ENCODE measurements around the gene DLG2. TPM values are rescaled to one million over a fixed set of nuclear protein-coding genes. Genes with fewer than 3 reads are reported as not detected.

The DLG2 gene
- total and polyA plus RNA-seq, 9 donors = 2.5 to 20.7 (median 12.0) TPM

DNA sequence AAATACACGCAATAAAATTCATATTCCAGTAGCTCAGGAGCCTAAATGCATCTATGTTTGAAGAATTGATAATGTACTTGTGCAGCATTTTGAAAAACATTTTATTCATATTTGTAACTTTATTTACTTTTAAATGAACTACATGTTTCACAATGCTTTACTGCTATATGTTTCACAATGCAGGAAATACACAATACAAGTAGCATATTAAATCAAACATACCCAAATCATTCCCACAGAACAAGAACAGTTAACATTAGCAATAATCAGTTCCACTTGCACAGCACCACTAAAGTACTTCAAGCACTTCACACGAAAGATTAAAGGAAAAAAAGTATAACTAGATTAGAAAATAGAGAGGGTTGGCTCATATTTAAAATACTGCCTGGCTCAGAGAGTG, 1997.4 kb downstream of the DLG2 start:
- 37 to 65% (median 45%) methylated on average over 2 of the region's 2 CpGs for WGBS, 3 donors
- Histone ChIP-seq H3K27ac (no peak overlapping the region), H3K9me3 (no peaks in the 10 kb centered on the region), H3K4me3 (no peak overlapping the region), H3K4me1 (ENCODE audit: insufficient read depth) (no peaks in the 10 kb centered on the region), H3K27me3 (no peaks in the 10 kb centered on the region), H3K36me3 (no peaks in the 10 kb centered on the region)
- TF ChIP-seq EP300 (IDR thresholded peaks at IDR 0.05) (no peak), POLR2A (IDR thresholded peaks at IDR 0.05) (no peak)
- TF ChIP-seq, protein P1, sequence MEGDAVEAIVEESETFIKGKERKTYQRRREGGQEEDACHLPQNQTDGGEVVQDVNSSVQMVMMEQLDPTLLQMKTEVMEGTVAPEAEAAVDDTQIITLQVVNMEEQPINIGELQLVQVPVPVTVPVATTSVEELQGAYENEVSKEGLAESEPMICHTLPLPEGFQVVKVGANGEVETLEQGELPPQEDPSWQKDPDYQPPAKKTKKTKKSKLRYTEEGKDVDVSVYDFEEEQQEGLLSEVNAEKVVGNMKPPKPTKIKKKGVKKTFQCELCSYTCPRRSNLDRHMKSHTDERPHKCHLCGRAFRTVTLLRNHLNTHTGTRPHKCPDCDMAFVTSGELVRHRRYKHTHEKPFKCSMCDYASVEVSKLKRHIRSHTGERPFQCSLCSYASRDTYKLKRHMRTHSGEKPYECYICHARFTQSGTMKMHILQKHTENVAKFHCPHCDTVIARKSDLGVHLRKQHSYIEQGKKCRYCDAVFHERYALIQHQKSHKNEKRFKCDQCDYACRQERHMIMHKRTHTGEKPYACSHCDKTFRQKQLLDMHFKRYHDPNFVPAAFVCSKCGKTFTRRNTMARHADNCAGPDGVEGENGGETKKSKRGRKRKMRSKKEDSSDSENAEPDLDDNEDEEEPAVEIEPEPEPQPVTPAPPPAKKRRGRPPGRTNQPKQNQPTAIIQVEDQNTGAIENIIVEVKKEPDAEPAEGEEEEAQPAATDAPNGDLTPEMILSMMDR (IDR thresholded peaks at IDR 0.05) = no peak
- intact Hi-C loops (cut with DNase I) = no loop called here
- no peak for DNase-seq

DNA sequence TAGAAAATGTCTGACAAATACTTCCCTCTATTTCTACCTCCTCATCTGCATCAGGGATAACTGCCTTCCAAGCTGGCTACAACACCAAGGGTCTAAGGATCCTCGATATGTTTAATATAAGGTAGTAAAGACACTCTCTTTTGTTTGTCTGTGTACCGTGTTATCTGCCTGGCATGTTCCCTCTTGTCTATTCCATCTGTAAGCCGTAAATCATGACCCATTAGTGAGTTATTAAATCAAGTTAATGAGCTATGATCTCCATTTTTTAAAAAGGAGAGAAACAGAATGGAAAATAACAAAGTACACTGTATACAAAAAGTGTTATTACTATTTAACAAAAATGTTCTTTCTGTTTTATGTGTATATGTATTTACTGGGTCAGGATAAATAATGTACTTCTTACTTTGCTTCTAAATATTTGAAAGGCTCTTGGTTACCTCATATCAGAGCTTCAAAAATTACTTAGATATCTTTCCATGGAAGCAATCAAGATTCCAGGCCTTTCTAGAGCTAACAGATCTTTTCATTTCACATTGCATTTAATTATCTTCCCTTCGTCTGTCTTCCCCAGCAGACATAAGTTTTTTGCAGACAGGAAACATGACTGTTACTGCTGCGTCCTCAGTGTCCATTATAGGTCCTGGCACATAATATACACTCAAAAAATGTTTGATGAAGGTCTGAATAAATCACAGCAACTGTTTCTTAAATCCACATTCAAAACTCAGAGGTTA, 1998.4 kb downstream of the DLG2 start:
- Histone ChIP-seq H3K4me1 (ENCODE audit: insufficient read depth) (no peaks in the 10 kb centered on the region), H3K9me3 (no peaks in the 10 kb centered on the region), H3K27me3 (no peaks in the 10 kb centered on the region), H3K36me3 (no peaks in the 10 kb centered on the region), H3K27ac (no peak overlapping the region), H3K4me3 (no peak overlapping the region)
- no peak for DNase-seq
- WGBS, 3 donors = 70 to 81% (median 81%) methylated on average over 5 of the region's 5 CpGs
- TF ChIP-seq, protein P1 (IDR thresholded peaks at IDR 0.05) = no peak
- TF ChIP-seq POLR2A (IDR thresholded peaks at IDR 0.05) = no peak
- TF ChIP-seq EP300 (IDR thresholded peaks at IDR 0.05) = no peak
- intact Hi-C loops (cut with DNase I) = no loop called here

DNA sequence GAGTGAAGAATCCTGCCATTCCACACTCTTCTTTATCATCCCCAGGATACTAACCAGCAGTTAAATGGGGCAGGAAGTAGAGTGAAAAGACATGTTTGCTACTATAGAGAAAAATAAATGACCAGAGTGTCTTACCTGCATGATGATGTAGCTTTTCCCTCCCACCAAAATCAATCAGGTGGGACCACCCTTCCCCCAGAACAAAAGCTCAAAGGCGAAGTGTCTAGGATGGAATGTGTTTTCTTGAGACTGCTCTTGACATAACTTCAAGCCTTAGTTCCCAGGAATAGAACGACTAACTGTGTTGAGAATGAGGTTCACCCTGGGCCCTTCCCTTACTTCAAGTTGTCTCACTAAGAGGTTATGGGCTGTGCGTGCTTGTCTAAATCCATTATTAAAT, 2001.8 kb downstream of the DLG2 start:
- no peak overlapping the region for H3K4me3 ChIP-seq
- 92 to 97% (median 96%) methylated on average over 3 of the region's 3 CpGs for WGBS, 3 donors
- no peaks in the 10 kb centered on the region for H3K27me3 ChIP-seq
- H3K9me3 ChIP-seq = no peaks in the 10 kb centered on the region
- no peaks in the 10 kb centered on the region for H3K36me3 ChIP-seq
- intact Hi-C loops (cut with DNase I) = no loop called here
- TF ChIP-seq, protein P1 (IDR thresholded peaks at IDR 0.05) = no peak
- TF ChIP-seq POLR2A (IDR thresholded peaks at IDR 0.05) (no peak), EP300 (IDR thresholded peaks at IDR 0.05) (no peak)
- no peak overlapping the region for H3K27ac ChIP-seq
- H3K4me1 ChIP-seq (ENCODE audit: insufficient read depth) = no peaks in the 10 kb centered on the region
- DNase-seq = no peak

DNA sequence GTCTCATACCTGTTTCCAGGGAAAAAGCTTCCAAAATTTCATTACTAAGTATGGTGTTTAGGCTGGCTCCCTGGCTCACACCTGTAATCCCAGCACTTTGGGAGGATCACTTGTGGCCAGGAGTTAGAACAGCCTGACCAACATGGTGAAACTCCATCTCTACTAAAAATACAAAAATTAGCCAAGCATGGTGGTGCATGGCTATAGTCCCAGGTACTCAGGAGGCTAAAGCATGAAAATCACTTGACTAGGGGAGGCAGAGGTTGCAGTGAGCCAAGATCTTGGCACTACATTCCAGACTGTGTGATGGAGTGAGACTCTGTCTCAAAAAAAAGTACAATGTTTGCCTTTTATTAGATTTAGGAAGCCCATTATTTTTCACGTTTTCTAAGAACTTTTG, 2009.5 kb downstream of the DLG2 start:
- DNase-seq = no peak
- Histone ChIP-seq H3K27ac (no peak overlapping the region), H3K27me3 (no peaks in the 10 kb centered on the region), H3K9me3 (no peaks in the 10 kb centered on the region), H3K36me3 (no peaks in the 10 kb centered on the region), H3K4me3 (no peak overlapping the region), H3K4me1 (ENCODE audit: insufficient read depth) (no peaks in the 10 kb centered on the region)
- intact Hi-C loops (cut with DNase I) = no loop called here
- TF ChIP-seq POLR2A (IDR thresholded peaks at IDR 0.05) = no peak
- TF ChIP-seq EP300 (IDR thresholded peaks at IDR 0.05) = no peak
- TF ChIP-seq, protein P1 (IDR thresholded peaks at IDR 0.05) = no peak
- WGBS, 3 donors = 83 to 92% (median 86%) methylated on average over 1 of the region's 1 CpG

Data from ovary (tissue), 9 donors.